Mucosa of stomach (tissue), 1 donor: Measurements from ENCODE around the gene LPP.

ENCODE experiments used
- H3K27me3 ChIP-seq: one replicate; pipeline ENCODE4 v1.7.0; 2013; ENCODE audit warnings: mild to moderate bottlenecking, low read length; ENCODE audit not compliant: control insufficient read depth, insufficient read depth
- H3K36me3 ChIP-seq: one replicate; pipeline ENCODE4 v1.7.0; 2013; ENCODE audit warnings: low read length; ENCODE audit not compliant: control insufficient read depth, insufficient read depth
- H3K4me1 ChIP-seq: one replicate; pipeline ENCODE4 v1.7.0; 2013; ENCODE audit warnings: mild to moderate bottlenecking, low read length; ENCODE audit not compliant: control insufficient read depth, insufficient read depth
- H3K4me3 ChIP-seq: one replicate; pipeline ENCODE4 v1.7.0; 2013; ENCODE audit warnings: low read length
- H3K9ac ChIP-seq: one replicate; pipeline ENCODE4 v1.7.0; 2013; ENCODE audit warnings: mild to moderate bottlenecking, low read length, moderate library complexity
- H3K9me3 ChIP-seq: one replicate; pipeline ENCODE4 v1.7.0; 2013; ENCODE audit warnings: mild to moderate bottlenecking, low read length, moderate library complexity; ENCODE audit not compliant: control insufficient read depth
- donor health status: Pancreatic carcinoma.

The LPP gene

DNA sequence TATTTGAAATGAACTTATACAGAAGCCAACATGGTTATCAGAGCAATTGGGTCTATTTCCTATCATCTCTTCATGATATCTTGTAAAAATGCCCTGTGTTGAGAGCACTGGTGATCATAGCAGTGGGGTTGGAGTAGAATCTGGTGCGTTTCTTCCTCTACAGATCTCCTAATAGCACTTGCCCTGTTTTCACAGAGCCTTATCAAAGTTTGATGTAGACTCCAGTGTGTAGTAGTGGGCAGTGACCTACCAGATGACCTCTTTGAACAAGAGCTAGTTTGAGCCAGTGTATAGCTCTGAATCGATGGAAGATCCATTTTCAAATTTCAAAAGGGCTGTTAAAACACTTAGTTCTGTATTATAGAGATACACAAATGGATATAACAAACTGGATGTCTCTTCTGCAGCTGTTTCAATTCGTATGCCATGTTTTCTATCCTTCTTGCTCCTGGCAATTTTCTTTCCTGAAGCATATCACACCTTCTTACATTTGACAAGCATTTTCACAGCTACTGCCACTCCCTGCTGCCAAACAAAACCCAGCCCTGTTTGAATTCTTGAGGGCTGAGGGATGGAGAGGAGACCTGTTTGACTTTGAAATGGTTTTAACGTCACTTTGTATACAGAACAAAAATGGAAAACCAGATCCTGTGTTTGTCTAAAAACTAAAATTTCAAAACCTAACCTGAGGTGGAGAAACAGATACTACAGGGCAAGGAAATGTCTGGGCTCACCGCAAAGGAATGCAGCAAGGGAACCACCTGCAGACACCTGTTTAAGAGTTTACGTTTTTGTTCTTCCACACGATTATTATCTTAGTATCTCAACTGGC is 663.4 kb downstream of the LPP start:
- no peaks in the 10 kb centered on the region for H3K9me3 ChIP-seq
- no peaks in the 10 kb centered on the region for H3K27me3 ChIP-seq
- no peak overlapping the region for H3K9ac ChIP-seq
- H3K36me3 ChIP-seq = no peaks in the 10 kb centered on the region
- peaks cover 15% of the 10 kb centered on the region for H3K4me1 ChIP-seq
- H3K4me3 ChIP-seq = no peak overlapping the region

DNA sequence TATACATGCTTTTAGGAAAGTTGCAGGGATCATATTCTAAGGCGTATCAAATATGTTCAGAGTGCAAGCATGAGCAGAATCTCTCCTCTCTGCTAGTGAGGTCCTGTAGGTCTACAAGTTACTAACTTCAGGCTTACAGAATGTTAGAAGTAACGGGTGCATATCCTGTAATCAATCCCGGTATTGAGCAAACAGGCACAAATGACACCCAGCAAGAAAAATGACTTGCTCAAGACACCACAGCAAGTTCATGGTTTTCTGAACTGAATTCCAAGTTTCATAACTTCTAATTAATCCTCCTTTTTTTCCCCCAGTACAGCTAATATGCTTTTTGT is 663.9 kb downstream of the LPP start:
- Histone ChIP-seq H3K36me3 (no peaks in the 10 kb centered on the region), H3K4me1 (peaks cover 15% of the 10 kb centered on the region), H3K9ac (no peak overlapping the region), H3K9me3 (no peaks in the 10 kb centered on the region), H3K4me3 (no peak overlapping the region), H3K27me3 (no peaks in the 10 kb centered on the region)

DNA sequence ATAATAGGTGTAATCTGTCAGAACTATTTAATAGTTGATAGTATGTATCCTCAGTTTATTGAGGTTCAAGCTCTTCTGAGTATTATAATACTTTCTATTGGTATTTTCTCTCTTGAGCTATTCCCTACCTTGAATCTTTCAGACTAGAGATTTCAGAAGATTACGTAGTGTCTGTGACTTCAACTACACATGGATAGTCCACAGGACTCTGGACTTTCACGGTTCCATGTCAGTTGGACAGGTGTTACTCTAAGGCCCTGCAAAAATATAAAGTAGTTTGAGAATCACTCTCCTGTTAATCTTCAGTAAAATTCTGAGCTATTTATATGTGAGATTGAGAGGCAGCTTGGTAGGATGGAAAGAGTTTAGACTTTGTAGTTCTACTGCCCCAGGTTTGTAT is 664.3 kb downstream of the LPP start:
- H3K36me3 ChIP-seq = no peaks in the 10 kb centered on the region
- no peak overlapping the region for H3K9ac ChIP-seq
- H3K27me3 ChIP-seq = no peaks in the 10 kb centered on the region
- H3K4me3 ChIP-seq = no peak overlapping the region
- peaks cover 15% of the 10 kb centered on the region for H3K4me1 ChIP-seq
- no peaks in the 10 kb centered on the region for H3K9me3 ChIP-seq

DNA sequence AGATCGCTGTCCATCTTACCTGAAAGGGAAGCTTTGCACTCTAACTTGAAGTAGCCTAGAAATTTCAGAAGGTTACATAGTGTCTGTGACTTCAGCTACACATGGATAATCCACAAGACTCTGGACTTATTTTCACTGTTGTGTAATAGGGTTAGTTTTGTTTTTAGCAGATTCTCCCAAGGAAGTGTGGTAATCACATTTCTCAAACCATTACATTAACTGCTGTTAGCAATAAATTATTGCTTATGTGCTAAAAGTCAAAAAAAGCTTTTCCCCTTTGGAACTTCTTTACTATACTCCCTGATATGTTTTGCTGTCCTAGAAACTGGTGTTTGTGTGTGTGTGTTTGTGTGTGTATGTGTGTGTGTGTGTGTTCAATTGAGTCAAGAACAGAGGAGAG is 666.0 kb downstream of the LPP start:
- Histone ChIP-seq H3K4me1 (peaks cover 15% of the 10 kb centered on the region), H3K27me3 (no peaks in the 10 kb centered on the region), H3K4me3 (no peak overlapping the region), H3K9ac (no peak overlapping the region), H3K9me3 (no peaks in the 10 kb centered on the region), H3K36me3 (no peaks in the 10 kb centered on the region)

DNA sequence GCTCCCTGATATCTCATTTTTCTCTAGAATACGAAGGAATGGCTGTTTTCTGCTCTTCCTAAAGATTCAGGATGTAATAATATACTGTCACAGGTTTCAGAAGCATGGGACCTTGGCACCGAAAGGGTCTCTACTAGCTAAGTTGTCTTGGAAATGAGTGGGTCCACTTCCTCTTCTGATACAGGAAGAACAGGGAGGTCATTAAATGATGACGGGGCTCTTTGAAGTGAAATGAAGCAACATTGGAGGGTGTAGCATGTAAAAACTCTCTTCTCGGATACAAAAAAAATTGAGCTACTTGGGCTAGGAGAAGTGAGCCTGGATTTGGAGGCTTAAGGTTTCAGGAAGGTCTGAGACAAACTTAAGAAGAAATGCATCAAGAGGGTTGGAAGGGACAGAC is 668.0 kb downstream of the LPP start:
- H3K9me3 ChIP-seq = no peaks in the 10 kb centered on the region
- H3K4me1 ChIP-seq = peaks cover 9% of the 10 kb centered on the region
- no peaks in the 10 kb centered on the region for H3K27me3 ChIP-seq
- no peak overlapping the region for H3K4me3 ChIP-seq
- H3K36me3 ChIP-seq = no peaks in the 10 kb centered on the region
- no peak overlapping the region for H3K9ac ChIP-seq

DNA sequence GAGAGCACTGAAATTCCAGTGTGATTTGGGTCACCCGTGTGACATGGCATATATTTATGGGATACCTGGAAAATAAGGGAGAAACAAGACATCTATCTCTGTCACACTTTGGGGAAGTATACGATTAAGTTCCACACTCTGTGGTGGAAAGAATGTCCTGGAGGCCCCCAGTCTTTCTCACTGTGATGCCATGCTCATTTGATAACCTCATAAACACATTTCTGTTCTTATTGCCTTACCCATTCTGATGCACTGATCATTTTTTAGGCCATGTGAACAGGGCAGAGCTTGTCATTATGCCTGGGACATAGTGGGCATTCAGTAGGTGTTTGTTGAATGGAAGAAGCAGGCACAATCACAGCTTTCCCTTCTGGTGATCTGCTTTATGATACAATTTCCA is 668.5 kb downstream of the LPP start:
- no peaks in the 10 kb centered on the region for H3K9me3 ChIP-seq
- no peaks in the 10 kb centered on the region for H3K27me3 ChIP-seq
- no peak overlapping the region for H3K4me3 ChIP-seq
- no peaks in the 10 kb centered on the region for H3K36me3 ChIP-seq
- H3K9ac ChIP-seq = no peak overlapping the region
- H3K4me1 ChIP-seq = peaks cover 5% of the 10 kb centered on the region

DNA sequence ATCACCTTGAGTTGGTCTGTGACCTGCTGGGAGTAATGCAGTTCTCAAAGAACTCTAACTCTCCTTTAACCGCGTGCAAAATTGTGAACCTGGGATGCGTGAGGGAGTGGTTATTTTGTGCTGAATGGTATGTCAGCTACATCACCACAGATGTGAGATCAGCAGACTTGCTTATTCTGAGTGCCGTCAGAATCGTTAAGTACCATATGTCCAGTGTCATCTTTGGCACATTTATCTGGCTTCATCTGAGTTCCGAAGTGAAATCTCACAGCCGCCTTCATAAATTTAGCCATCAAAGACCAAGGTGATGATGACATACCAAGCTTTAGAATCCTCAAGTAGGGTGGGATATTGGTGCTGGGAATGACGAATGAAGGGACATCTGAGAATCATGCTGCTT is 670.6 kb downstream of the LPP start:
- H3K9me3 ChIP-seq = no peaks in the 10 kb centered on the region

DNA sequence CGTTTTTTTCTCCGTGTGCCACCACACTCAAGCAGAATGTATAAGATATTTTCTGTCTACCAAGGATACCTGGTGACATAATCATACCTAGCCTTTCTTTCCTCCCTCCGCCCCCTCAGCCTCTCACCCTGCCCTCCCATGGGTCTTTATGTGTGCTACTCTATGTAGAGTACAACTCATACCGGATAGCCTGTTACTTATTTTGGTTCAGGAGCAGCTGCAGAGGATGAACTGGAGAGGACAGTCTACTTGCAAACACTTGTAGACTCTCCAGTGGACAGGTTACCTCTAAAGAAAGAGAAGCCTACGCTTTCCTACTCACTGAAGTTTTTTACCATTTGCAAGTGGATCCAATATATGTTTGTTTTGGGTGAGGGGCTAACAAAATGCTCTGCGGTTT is 671.9 kb downstream of the LPP start:
- H3K4me3 ChIP-seq = no peak overlapping the region
- no peak overlapping the region for H3K9ac ChIP-seq
- H3K36me3 ChIP-seq = no peaks in the 10 kb centered on the region
- no peaks in the 10 kb centered on the region for H3K4me1 ChIP-seq
- H3K9me3 ChIP-seq = no peaks in the 10 kb centered on the region
- no peaks in the 10 kb centered on the region for H3K27me3 ChIP-seq

More for the DNA sequence above, 670.6 kb downstream of the LPP start:
- no peak overlapping the region for H3K9ac ChIP-seq
- no peaks in the 10 kb centered on the region for H3K27me3 ChIP-seq
- no peaks in the 10 kb centered on the region for H3K36me3 ChIP-seq
- H3K4me1 ChIP-seq = no peaks in the 10 kb centered on the region
- H3K4me3 ChIP-seq = no peak overlapping the region

DNA sequence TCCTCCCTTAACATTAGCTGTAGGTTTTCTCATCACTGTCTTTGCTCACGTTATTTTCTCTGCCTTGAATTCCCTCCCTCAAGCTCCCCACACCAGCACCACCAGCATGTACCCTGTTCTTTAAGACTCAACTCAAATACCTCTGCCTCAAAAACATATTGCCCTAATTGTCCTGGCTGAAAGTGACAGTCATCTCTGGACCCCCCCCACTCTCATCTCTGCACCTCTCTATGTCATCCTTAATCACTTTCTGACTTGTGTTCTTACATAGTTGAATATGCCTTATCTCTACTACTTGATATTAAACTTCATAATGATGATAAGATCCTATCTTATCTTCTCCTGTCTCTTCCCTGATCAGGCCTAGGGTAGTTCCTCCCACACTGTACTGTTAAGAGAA is 672.6 kb downstream of the LPP start:
- Histone ChIP-seq H3K4me1 (no peaks in the 10 kb centered on the region), H3K36me3 (no peaks in the 10 kb centered on the region), H3K9me3 (no peaks in the 10 kb centered on the region)

DNA sequence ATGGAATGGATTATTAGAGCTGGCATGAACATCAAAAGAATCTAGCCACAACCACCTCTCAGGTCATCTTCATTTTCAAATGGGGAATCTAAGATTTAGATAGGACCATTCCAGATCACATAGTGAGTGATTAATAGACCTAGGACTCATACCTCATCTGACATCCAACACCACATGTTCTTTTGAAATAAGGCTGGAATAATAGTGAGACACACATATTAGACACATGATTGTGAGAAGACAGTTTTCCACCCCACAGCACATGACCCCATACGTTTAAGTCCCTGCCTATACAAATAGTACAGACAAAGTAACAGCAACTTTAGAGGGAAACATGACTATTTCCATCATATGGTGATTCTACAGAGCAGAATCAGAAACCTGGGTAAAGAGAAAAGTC is 673.1 kb downstream of the LPP start:
- Histone ChIP-seq H3K27me3 (no peaks in the 10 kb centered on the region), H3K9me3 (no peaks in the 10 kb centered on the region), H3K4me1 (no peaks in the 10 kb centered on the region), H3K36me3 (no peaks in the 10 kb centered on the region), H3K9ac (no peak overlapping the region), H3K4me3 (no peak overlapping the region)

More for the DNA sequence above, 672.6 kb downstream of the LPP start:
- H3K9ac ChIP-seq = no peak overlapping the region
- no peaks in the 10 kb centered on the region for H3K27me3 ChIP-seq
- no peak overlapping the region for H3K4me3 ChIP-seq

DNA sequence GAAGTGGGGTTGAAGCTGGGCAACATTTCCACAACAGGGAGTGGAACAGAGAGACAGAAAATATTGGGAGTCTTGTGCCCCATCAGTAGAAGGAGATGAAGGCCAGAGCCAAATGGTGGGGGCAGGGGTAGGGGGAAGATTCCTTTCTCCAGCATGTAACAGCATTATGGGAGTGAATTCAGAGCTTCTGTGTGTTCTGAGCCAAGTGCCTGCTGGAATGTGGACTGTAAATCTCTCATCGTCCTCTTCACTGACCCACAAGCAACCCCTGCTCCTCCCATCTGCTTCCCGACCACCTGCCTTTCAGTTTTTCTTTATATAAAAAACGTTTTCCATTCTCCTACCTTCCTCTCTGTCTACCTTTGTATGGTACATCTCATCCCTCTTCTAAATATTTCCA is 673.6 kb downstream of the LPP start:
- no peaks in the 10 kb centered on the region for H3K27me3 ChIP-seq
- H3K9me3 ChIP-seq = no peaks in the 10 kb centered on the region
- H3K9ac ChIP-seq = no peak overlapping the region
- peaks cover 3% of the 10 kb centered on the region for H3K4me1 ChIP-seq
- no peak overlapping the region for H3K4me3 ChIP-seq
- no peaks in the 10 kb centered on the region for H3K36me3 ChIP-seq

DNA sequence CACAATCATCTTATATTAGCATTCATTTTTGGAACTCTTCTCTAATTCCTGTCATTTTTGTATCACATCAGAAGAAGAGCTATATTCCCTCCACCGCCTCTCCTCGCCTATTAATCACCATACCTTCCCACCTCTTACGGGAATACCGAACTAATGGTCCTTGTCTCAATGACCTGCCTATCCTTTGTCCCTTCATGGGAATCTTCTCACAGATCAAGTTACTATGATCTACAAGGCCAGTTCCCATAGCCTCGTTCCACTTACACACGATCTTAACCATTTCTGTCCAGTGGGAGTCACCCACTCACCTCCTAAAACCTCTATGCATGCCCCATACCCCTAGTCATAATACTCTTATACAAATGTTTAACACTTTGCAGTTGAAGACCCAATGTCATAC is 675.2 kb downstream of the LPP start:
- peaks cover 7% of the 10 kb centered on the region for H3K4me1 ChIP-seq
- no peaks in the 10 kb centered on the region for H3K27me3 ChIP-seq
- H3K9me3 ChIP-seq = no peaks in the 10 kb centered on the region
- no peak overlapping the region for H3K4me3 ChIP-seq
- no peak overlapping the region for H3K9ac ChIP-seq
- no peaks in the 10 kb centered on the region for H3K36me3 ChIP-seq

DNA sequence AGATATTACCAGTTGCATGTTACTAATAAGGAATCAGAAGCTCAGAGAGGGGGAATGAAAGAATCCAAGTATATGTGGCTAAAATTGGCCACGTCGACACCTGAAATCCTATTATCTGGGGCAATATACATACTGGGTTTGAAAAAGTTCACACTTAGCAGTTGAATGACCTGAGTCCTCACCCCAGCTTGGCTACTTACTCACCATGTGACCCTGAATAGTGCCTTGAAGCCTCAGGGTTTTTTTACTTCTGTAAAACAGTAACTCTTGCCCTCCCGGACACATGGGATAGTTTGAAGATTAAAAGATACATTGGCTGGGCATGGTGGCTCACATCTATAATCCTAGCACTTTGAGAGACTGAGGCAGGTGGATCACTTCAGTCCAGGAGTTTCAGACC is 675.6 kb downstream of the LPP start:
- Histone ChIP-seq H3K4me3 (no peak overlapping the region), H3K9me3 (no peaks in the 10 kb centered on the region), H3K27me3 (no peaks in the 10 kb centered on the region), H3K36me3 (no peaks in the 10 kb centered on the region), H3K4me1 (peaks cover 7% of the 10 kb centered on the region), H3K9ac (no peak overlapping the region)
